ENCODE measurements around the gene YY2. TPM values are rescaled to one million over a fixed set of nuclear protein-coding genes. Genes with fewer than 3 reads are reported as not detected.

The YY2 gene
- total and polyA plus RNA-seq, 2 of the 8 experiments (the other 6 are each of a cell fraction or from before 2014, with no cell fraction given), result 0.60 to 1.5 TPM

GRCh38 chrX:21907260-21907659, 51.5 kb downstream of the YY2 start (continued):
- TF ChIP-seq POU5F1 (IDR thresholded peaks at IDR 0.05; ENCODE audit: low read depth, low read length), result no peak
- TF ChIP-seq RXRA (IDR thresholded peaks at IDR 0.05; ENCODE audit: insufficient read depth, low read depth, low read length), result no peak

Small RNA genes within 50 kb of the gene (small RNA-seq; reads per million reads assigned to genes)
- not detected for gene U73479.1 (ENCODE audit: insufficient read depth)

Other genes with a start within 250 kb of the YY2 start
- not detected in 2 replicates for gene KLHL34, start 197.7 kb upstream of the YY2 start, total RNA-seq (2021; fragmentation: NEBNext Ultra II Directional; extraction: Animal tissue kit (Norgen Biotek cat#: 25700))
- gene KLHL34, start 197.7 kb upstream of the YY2 start, polyA plus RNA-seq (2011; rRNA removed), result not detected in 2 replicates
- not detected in 2 replicates for gene SMPX, start 97.9 kb upstream of the YY2 start, total RNA-seq (2021; fragmentation: NEBNext Ultra II Directional; extraction: Animal tissue kit (Norgen Biotek cat#: 25700))
- gene SMPX, start 97.9 kb upstream of the YY2 start, polyA plus RNA-seq (2011; rRNA removed), result not detected in 2 replicates
- gene MBTPS2, start 16.4 kb upstream of the YY2 start, total RNA-seq (2021; fragmentation: NEBNext Ultra II Directional; extraction: Animal tissue kit (Norgen Biotek cat#: 25700)), result 6.4 and 7.4 TPM in 2 replicates
- gene MBTPS2, start 16.4 kb upstream of the YY2 start, polyA plus RNA-seq (2011; rRNA removed), result 3.7 and 4.3 TPM in 2 replicates
- gene SMS, start 84.7 kb downstream of the YY2 start, total RNA-seq (2021; fragmentation: NEBNext Ultra II Directional; extraction: Animal tissue kit (Norgen Biotek cat#: 25700)), result 247 and 256 TPM in 2 replicates
- 61.8 and 66.3 TPM in 2 replicates for gene SMS, start 84.7 kb downstream of the YY2 start, polyA plus RNA-seq (2011; rRNA removed)
- 0.11 and 0.15 TPM in 2 replicates for gene PHEX, start 176.3 kb downstream of the YY2 start, total RNA-seq (2021; fragmentation: NEBNext Ultra II Directional; extraction: Animal tissue kit (Norgen Biotek cat#: 25700))
- gene PHEX, start 176.3 kb downstream of the YY2 start, polyA plus RNA-seq (2011; rRNA removed), result 0.02 and 0.03 TPM in 2 replicates